Smooth muscle cell (in vitro differentiated cells): ENCODE measurements around the gene SPPL3. TPM values are rescaled to one million over a fixed set of nuclear protein-coding genes. Genes with fewer than 3 reads are reported as not detected.

Source experiments
- DNase-seq: peaks from one replicate; lab custom pipeline; 2025; ENCODE audit not compliant: unreplicated experiment; lab: John Stamatoyannopoulos, UW
- H2AFZ ChIP-seq: fragments of 200-600 bp; sonication (generic); 2 replicates; pipeline ENCODE4 v1.6.0; 2016; ENCODE audit warnings: antibody characterized with exemption, low read depth, mild to moderate bottlenecking
- H3F3A ChIP-seq: fragments of 200-600 bp; sonication (generic); 2 replicates; pipeline ENCODE4 v1.6.0; 2017; ENCODE audit warnings: antibody characterized with exemption, low read depth
- H3K27ac ChIP-seq: fragments of 200-600 bp; sonication (generic); 2 replicates; pipeline ENCODE4 v1.5.1; 2016; ENCODE audit warnings: low read depth, mild to moderate bottlenecking
- H3K27me3 ChIP-seq: fragments of 200-600 bp; sonication (generic); 2 replicates; pipeline ENCODE4 v1.6.1; 2016; ENCODE audit warnings: low read depth, mild to moderate bottlenecking
- H3K36me3 ChIP-seq: fragments of 200-600 bp; sonication (generic); 2 replicates; pipeline ENCODE4 v1.5.1; 2016; ENCODE audit warnings: low read depth
- H3K4me1 ChIP-seq: fragments of 200-600 bp; sonication (generic); 2 replicates; pipeline ENCODE4 v1.5.1; 2016; ENCODE audit warnings: low read depth
- H3K4me2 ChIP-seq: fragments of 200-600 bp; sonication (generic); 2 replicates; pipeline ENCODE4 v1.6.0; 2016; ENCODE audit warnings: mild to moderate bottlenecking
- H3K4me3 ChIP-seq: fragments of 200-600 bp; sonication (generic); 2 replicates; pipeline ENCODE4 v1.5.1; 2016; ENCODE audit warnings: mild to moderate bottlenecking
- H3K79me2 ChIP-seq: fragments of 200-600 bp; sonication (generic); 2 replicates; pipeline ENCODE4 v1.6.0; 2016; ENCODE audit warnings: low read depth, mild to moderate bottlenecking
- H3K9ac ChIP-seq: fragments of 200-600 bp; sonication (generic); 2 replicates; pipeline ENCODE4 v1.6.0; 2016; ENCODE audit warnings: low read depth
- H3K9me3 ChIP-seq: fragments of 200-600 bp; sonication (generic); replicated peaks from 2 replicates; pipeline ENCODE4 v1.5.1; 2016; ENCODE audit warnings: low read depth
- H4K20me1 ChIP-seq: fragments of 200-600 bp; sonication (generic); 2 replicates; pipeline ENCODE4 v1.6.0; 2016; ENCODE audit warnings: low read depth
- CTCF ChIP-seq: fragments of 200-600 bp; sonication (generic); IDR thresholded peaks from 2 replicates; pipeline ENCODE4 v1.5.1; 2017; ENCODE audit warnings: borderline replicate concordance, mild to moderate bottlenecking, antibody characterized with exemption; ENCODE audit not compliant: insufficient read depth, poor library complexity, severe bottlenecking
- WGBS: methylation state at CpG from one replicate; pipeline ENCODE4 v1.1.7; 2016; ENCODE audit warnings: low lambda C conversion rate; 5-methylcytosine and 5-hydroxymethylcytosine counted together
- polyA plus RNA-seq: library from polyadenylated mRNA; unstranded; fragments of >200 nt; fragmentation: Nextera tagmentation; extraction: Ambion mirVana; gene quantifications from 2 replicates; pipeline ENCODE4 v1.2.1, GENCODE V29; 2016
- total RNA-seq: library from RNA; depleted of rRNA; stranded (reverse); fragments of >200 nt; gene quantifications from 2 replicates; pipeline ENCODE4 v1.2.3, GENCODE V29; 2014

Gene SPPL3
- total and polyA plus RNA-seq, 2 experiments from 2014 or later: 22.5 to 27.0 TPM

- H3K4me3 ChIP-seq: no peak overlapping the region
- peaks cover 3% of the 10 kb centered on the region for H3F3A ChIP-seq
- H2AFZ ChIP-seq: no peak overlapping the region
- H4K20me1 ChIP-seq: peaks cover 94% of the 10 kb centered on the region
- no peak overlapping the region for H3K4me2 ChIP-seq
- H3K4me1 ChIP-seq: peaks cover 15% of the 10 kb centered on the region
- no peak for DNase-seq
- 94% methylated on average over 2 of the region's 2 CpGs for WGBS
- no peaks in the 10 kb centered on the region for H3K36me3 ChIP-seq
- no peak for TF ChIP-seq CTCF
- no peaks in the 10 kb centered on the region for H3K9me3 ChIP-seq
- H3K79me2 ChIP-seq: peaks cover 46% of the 10 kb centered on the region
- no peak overlapping the region for H3K27ac ChIP-seq
- no peak overlapping the region for H3K9ac ChIP-seq
- no peaks in the 10 kb centered on the region for H3K27me3 ChIP-seq
Measured at GRCh38 chr12:120814203-120814902, 89.8 kb downstream of the SPPL3 start.

GRCh38 chr12:120813588-120814153, 90.5 kb downstream of the SPPL3 start:
- H3K27me3 ChIP-seq: no peaks in the 10 kb centered on the region
- H2AFZ ChIP-seq: no peak overlapping the region
- peaks cover 3% of the 10 kb centered on the region for H3F3A ChIP-seq
- H3K36me3 ChIP-seq: no peaks in the 10 kb centered on the region
- no peak overlapping the region for H3K4me3 ChIP-seq
- no peak for TF ChIP-seq CTCF
- 98% methylated on average over 2 of the region's 2 CpGs for WGBS
- H3K9ac ChIP-seq: no peak overlapping the region
- peaks cover 92% of the 10 kb centered on the region for H4K20me1 ChIP-seq
- H3K79me2 ChIP-seq: peaks cover 43% of the 10 kb centered on the region
- H3K4me2 ChIP-seq: no peak overlapping the region
- DNase-seq: no peak
- H3K27ac ChIP-seq: no peak overlapping the region
- H3K4me1 ChIP-seq: peaks cover 10% of the 10 kb centered on the region
- H3K9me3 ChIP-seq: no peaks in the 10 kb centered on the region

GRCh38 chr12:120810021-120810420, 94.1 kb downstream of the SPPL3 start:
- Histone ChIP-seq H3K27ac (no peak overlapping the region), H3K4me1 (no peaks in the 10 kb centered on the region), H3K27me3 (no peaks in the 10 kb centered on the region), H3K4me3 (no peak overlapping the region), H3K4me2 (no peak overlapping the region), H4K20me1 (peaks cover 91% of the 10 kb centered on the region), H3K9ac (no peak overlapping the region), H3K9me3 (no peaks in the 10 kb centered on the region), H2AFZ (no peak overlapping the region), H3K79me2 (peaks cover 25% of the 10 kb centered on the region), H3F3A (no peaks in the 10 kb centered on the region), H3K36me3 (no peaks in the 10 kb centered on the region)
- 97% methylated on average over 3 of the region's 3 CpGs for WGBS
- TF ChIP-seq CTCF: no peak
- DNase-seq: no peak

GRCh38 chr12:120804428-120804827, 99.7 kb downstream of the SPPL3 start:
- no peak for TF ChIP-seq CTCF
- no peak overlapping the region for H3K27ac ChIP-seq
- no peaks in the 10 kb centered on the region for H3K36me3 ChIP-seq
- no peaks in the 10 kb centered on the region for H3K4me1 ChIP-seq
- no peak for DNase-seq
- no peak overlapping the region for H2AFZ ChIP-seq
- peaks cover 88% of the 10 kb centered on the region for H4K20me1 ChIP-seq
- no peak overlapping the region for H3K4me2 ChIP-seq
- no peaks in the 10 kb centered on the region for H3F3A ChIP-seq
- no peaks in the 10 kb centered on the region for H3K79me2 ChIP-seq
- H3K4me3 ChIP-seq: no peak overlapping the region
- no peaks in the 10 kb centered on the region for H3K9me3 ChIP-seq
- H3K9ac ChIP-seq: no peak overlapping the region
- H3K27me3 ChIP-seq: no peaks in the 10 kb centered on the region
